ENCODE data around the gene ZNG1E. TPM values are rescaled to one million over a fixed set of nuclear protein-coding genes. Genes with fewer than 3 reads are reported as not detected.
"Not testable (repeated sequence)": the region's sequence is repeated elsewhere in the genome, so short reads cannot be mapped to it uniquely, and the experiment has no call there.

Gene ZNG1E
- total and polyA plus RNA-seq, 2 of the 8 experiments (the other 6 are each of a cell fraction or from before 2014, with no cell fraction given): 12.0 to 27.6 TPM

GRCh38 chr9:65703550-65703949 is 27.8 kb downstream of the ZNG1E start:
- H4K8ac ChIP-seq (ENCODE audit: extremely low read depth, insufficient read depth, low read length); CTCF ChIA-PET (ENCODE audit: partially characterized antibody); H3K36me3 ChIP-seq (ENCODE audit: control insufficient read depth in 2 of 4, insufficient read depth in 4 of 4, low read length in 3 of 4); H2AFZ ChIP-seq (ENCODE audit: low read length); DNase-seq (ENCODE audit: low read depth in 1 of 2, low spot score in 2 of 2); H3K79me2 ChIP-seq (ENCODE audit: control insufficient read depth in 1 of 2, insufficient read depth in 2 of 2, low read length in 2 of 2); H3K9me3 ChIP-seq (ENCODE audit: insufficient read depth in 2 of 2, low read depth in 1 of 2, low read length in 1 of 2); H3K4me2 ChIP-seq (ENCODE audit: insufficient read depth in 1 of 2, low read depth in 2 of 2, low read length in 2 of 2); H2BK15ac ChIP-seq (ENCODE audit: low read length); H4K91ac ChIP-seq (replicated peaks; ENCODE audit: insufficient read length, low read length); H3K23ac ChIP-seq (ENCODE audit: insufficient read length); H3K14ac ChIP-seq (ENCODE audit: insufficient read length); FAIRE-seq; H4K20me1 ChIP-seq (replicated peaks in 1 of 2; ENCODE audit: control insufficient read depth in 1 of 2, insufficient read depth in 2 of 2, low read length in 2 of 2); H3K18ac ChIP-seq (ENCODE audit: extremely low read depth, low read length); H3K4me3 ChIP-seq (ENCODE audit: extremely low read depth in 1 of 4, insufficient read depth in 2 of 4, low read depth in 3 of 4, low read length in 4 of 4); H3K23me2 ChIP-seq (ENCODE audit: low read depth, low read length); H2AK5ac ChIP-seq (ENCODE audit: low read depth, low read length); H2BK12ac ChIP-seq (ENCODE audit: low read depth, low read length); H3K79me1 ChIP-seq (ENCODE audit: low read depth, low read length); H3K4me1 ChIP-seq (replicated peaks in 1 of 4; ENCODE audit: control insufficient read depth in 3 of 4, insufficient read depth in 4 of 4, low read length in 3 of 4); H2BK20ac ChIP-seq (ENCODE audit: low read length); H2BK120ac ChIP-seq (replicated peaks; ENCODE audit: low read depth, low read length); H3K56ac ChIP-seq (replicated peaks; ENCODE audit: insufficient read length, low read depth, low read length); H3K4ac ChIP-seq (replicated peaks; ENCODE audit: insufficient read length, low read depth, low read length); H4K5ac ChIP-seq (ENCODE audit: insufficient read length, low read depth, low read length); H3K27me3 ChIP-seq (replicated peaks in 1 of 4; ENCODE audit: control insufficient read depth in 3 of 4, extremely low read depth in 1 of 4, insufficient read depth in 3 of 4, low read length in 3 of 4); H3K9ac ChIP-seq (replicated peaks in 1 of 4; ENCODE audit: extremely low read depth in 1 of 4, low read depth in 3 of 4, low read length in 3 of 4); POLR2A ChIA-PET (ENCODE audit: partially characterized antibody); H3K27ac ChIP-seq (ENCODE audit: low read depth, low read length); H2BK5ac ChIP-seq (ENCODE audit: low read depth, low read length): not testable (repeated sequence)
- 80% methylated on average over 1 of the region's 2 CpGs; no CpG with 5 or more reads in 1 of the 2 experiments for WGBS, 2 experiments (ENCODE audit: extremely low coverage in 1 of 2, insufficient coverage in 1 of 2, insufficient read length in 1 of 2, insufficient replicate concordance in 2 of 2, low coverage in 1 of 2, low lambda C conversion rate in 2 of 2, missing lambda C conversion rate in 1 of 2)

DNA sequence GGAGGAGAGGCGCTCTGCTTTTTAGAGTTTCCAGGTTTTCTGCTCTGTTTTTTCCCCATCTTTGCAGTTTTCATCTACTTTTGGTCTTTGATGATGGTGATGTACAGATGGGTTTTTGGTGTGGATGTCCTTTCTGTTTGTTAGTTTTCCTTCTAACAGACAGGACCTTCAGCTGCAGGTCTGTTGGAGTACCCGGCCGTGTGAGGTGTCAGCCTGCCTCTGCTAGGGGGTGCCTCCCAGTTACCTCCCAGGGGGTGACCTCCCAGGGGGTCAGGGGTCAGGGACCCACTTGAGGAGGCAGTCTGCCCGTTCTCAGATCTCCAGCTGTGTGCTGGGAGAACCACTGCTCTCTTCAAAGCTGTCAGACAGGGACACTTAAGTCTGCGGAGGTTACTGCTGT is 38.7 kb downstream of the ZNG1E start:
- FAIRE-seq; H4K5ac ChIP-seq (ENCODE audit: insufficient read length, low read depth, low read length); H2BK120ac ChIP-seq (replicated peaks; ENCODE audit: low read depth, low read length); H3K56ac ChIP-seq (replicated peaks; ENCODE audit: insufficient read length, low read depth, low read length); H3K9me3 ChIP-seq (ENCODE audit: insufficient read depth in 2 of 2, low read depth in 1 of 2, low read length in 1 of 2); H3K27ac ChIP-seq (ENCODE audit: low read depth, low read length); DNase-seq (ENCODE audit: low read depth in 1 of 2, low spot score in 2 of 2); H3K23ac ChIP-seq (ENCODE audit: insufficient read length); H3K23me2 ChIP-seq (ENCODE audit: low read depth, low read length); H2AK5ac ChIP-seq (ENCODE audit: low read depth, low read length); H3K4me1 ChIP-seq (replicated peaks in 1 of 4; ENCODE audit: control insufficient read depth in 3 of 4, insufficient read depth in 4 of 4, low read length in 3 of 4); H2BK12ac ChIP-seq (ENCODE audit: low read depth, low read length); H2AFZ ChIP-seq (ENCODE audit: low read length); H3K36me3 ChIP-seq (ENCODE audit: control insufficient read depth in 2 of 4, insufficient read depth in 4 of 4, low read length in 3 of 4); H3K18ac ChIP-seq (ENCODE audit: extremely low read depth, low read length); H3K4ac ChIP-seq (replicated peaks; ENCODE audit: insufficient read length, low read depth, low read length); POLR2A ChIA-PET (ENCODE audit: partially characterized antibody); H3K14ac ChIP-seq (ENCODE audit: insufficient read length); H4K20me1 ChIP-seq (replicated peaks in 1 of 2; ENCODE audit: control insufficient read depth in 1 of 2, insufficient read depth in 2 of 2, low read length in 2 of 2); H3K9ac ChIP-seq (replicated peaks in 1 of 4; ENCODE audit: extremely low read depth in 1 of 4, low read depth in 3 of 4, low read length in 3 of 4); CTCF ChIA-PET (ENCODE audit: partially characterized antibody); H3K79me1 ChIP-seq (ENCODE audit: low read depth, low read length); H2BK15ac ChIP-seq (ENCODE audit: low read length); H2BK5ac ChIP-seq (ENCODE audit: low read depth, low read length); H3K79me2 ChIP-seq (ENCODE audit: control insufficient read depth in 1 of 2, insufficient read depth in 2 of 2, low read length in 2 of 2); H4K91ac ChIP-seq (replicated peaks; ENCODE audit: insufficient read length, low read length); H3K27me3 ChIP-seq (replicated peaks in 1 of 4; ENCODE audit: control insufficient read depth in 3 of 4, extremely low read depth in 1 of 4, insufficient read depth in 3 of 4, low read length in 3 of 4); H3K4me2 ChIP-seq (ENCODE audit: insufficient read depth in 1 of 2, low read depth in 2 of 2, low read length in 2 of 2); H2BK20ac ChIP-seq (ENCODE audit: low read length); H4K8ac ChIP-seq (ENCODE audit: extremely low read depth, insufficient read depth, low read length); H3K4me3 ChIP-seq (ENCODE audit: extremely low read depth in 1 of 4, insufficient read depth in 2 of 4, low read depth in 3 of 4, low read length in 4 of 4): not testable (repeated sequence)
- WGBS, 2 experiments (ENCODE audit: extremely low coverage in 1 of 2, insufficient coverage in 1 of 2, insufficient read length in 1 of 2, insufficient replicate concordance in 2 of 2, low coverage in 1 of 2, low lambda C conversion rate in 2 of 2, missing lambda C conversion rate in 1 of 2): 68% methylated on average over 3 of the region's 5 CpGs; no CpG with 5 or more reads in 1 of the 2 experiments

Measured in H1 (cell line).